Neuronal stem cell (in vitro differentiated cells): ENCODE data around the gene FAM110D.

Source experiments
- DNase-seq: peaks from one replicate; pipeline ENCODE4 v3.0.0-alpha.2; 2013; ENCODE audit warnings: low spot score
- H2AFZ ChIP-seq: one replicate; pipeline ENCODE4 v1.6.1; 2013; ENCODE audit warnings: mild to moderate bottlenecking, low read length, inconsistent platforms
- H2AK5ac ChIP-seq: 2 replicates; pipeline ENCODE4 v1.6.1; 2013; ENCODE audit warnings: low read depth, mild to moderate bottlenecking, inconsistent platforms, low read length, moderate library complexity, mixed read lengths
- H2BK120ac ChIP-seq: 2 replicates; pipeline ENCODE4 v1.6.1; 2013; ENCODE audit warnings: low read depth, mild to moderate bottlenecking, inconsistent platforms, low read length, moderate library complexity, mixed read lengths
- H2BK12ac ChIP-seq: one replicate; pipeline ENCODE4 v1.6.1; 2013; ENCODE audit warnings: low read length, inconsistent platforms
- H2BK15ac ChIP-seq: 2 replicates; pipeline ENCODE4 v1.6.1; 2013; ENCODE audit warnings: mild to moderate bottlenecking, low read length, inconsistent platforms, mixed read lengths
- H2BK5ac ChIP-seq: one replicate; pipeline ENCODE4 v1.6.1; 2013; ENCODE audit warnings: inconsistent platforms, mild to moderate bottlenecking, low read length, moderate library complexity
- H3K14ac ChIP-seq: one replicate; pipeline ENCODE4 v1.6.1; 2013; ENCODE audit warnings: low read length, inconsistent platforms
- H3K18ac ChIP-seq: 2 replicates; pipeline ENCODE4 v1.6.1; 2013; ENCODE audit warnings: low read length, inconsistent platforms
- H3K23ac ChIP-seq: 2 replicates; pipeline ENCODE4 v1.6.1; 2013; ENCODE audit warnings: low read depth, mild to moderate bottlenecking, mixed read lengths, low read length, inconsistent platforms; ENCODE audit not compliant: poor library complexity
- H3K27ac ChIP-seq: replicated peaks from 3 replicates; pipeline ENCODE4 v1.5.1; 2013; ENCODE audit warnings: low read length, inconsistent platforms
- H3K27me3 ChIP-seq, 3 experiments: 2 replicates each; pipeline ENCODE4 v1.6.1; 2013; ENCODE audit warnings: low read length in 3 of 3, mild to moderate bottlenecking in 2 of 3, inconsistent platforms in 1 of 3, low read depth in 1 of 3, mixed read lengths in 1 of 3, moderate library complexity in 1 of 3; ENCODE audit not compliant: control insufficient read depth in 3 of 3, insufficient read depth in 3 of 3
- H3K36me3 ChIP-seq, 2 donors: replicated peaks in 1 of 2; 2 replicates each; pipeline ENCODE4 v1.6.1; 2013; ENCODE audit warnings: low read length in 2 of 2; ENCODE audit not compliant: control insufficient read depth in 2 of 2, insufficient read depth in 2 of 2
- H3K4ac ChIP-seq: 2 replicates; pipeline ENCODE4 v1.6.1; 2013; ENCODE audit warnings: inconsistent platforms, mild to moderate bottlenecking, low read length, moderate library complexity
- H3K4me1 ChIP-seq, 2 donors: 1 replicate in 1 of 2; 2 replicates in 1 of 2; pipeline ENCODE4 v1.6.1; 2013; ENCODE audit warnings: low read length in 2 of 2, low read depth in 1 of 2; ENCODE audit not compliant: control insufficient read depth in 2 of 2, insufficient read depth in 1 of 2
- H3K4me2 ChIP-seq: one replicate; pipeline ENCODE4 v1.6.1; 2013; ENCODE audit warnings: mild to moderate bottlenecking, low read length, inconsistent platforms; ENCODE audit not compliant: insufficient read depth, poor library complexity, severe bottlenecking
- H3K4me3 ChIP-seq, 2 donors: 2 replicates each; pipeline ENCODE4 v1.5.1; 2013; ENCODE audit warnings: low read length in 2 of 2, mild to moderate bottlenecking in 2 of 2, inconsistent platforms in 1 of 2, moderate library complexity in 1 of 2
- H3K79me1 ChIP-seq: one replicate; pipeline ENCODE4 v1.6.1; 2013; ENCODE audit warnings: low read depth, mild to moderate bottlenecking, inconsistent platforms, low read length, moderate library complexity
- H3K9ac ChIP-seq: one replicate; pipeline ENCODE4 v1.6.1; 2013; ENCODE audit warnings: mild to moderate bottlenecking, low read depth, low read length, inconsistent platforms; ENCODE audit not compliant: poor library complexity
- H3K9me3 ChIP-seq, 2 donors: replicated peaks in 1 of 2; 2 replicates each; pipeline versions ENCODE3 to v1.6.1; 2013; ENCODE audit warnings: low read length in 2 of 2, mild to moderate bottlenecking in 2 of 2, inconsistent platforms in 1 of 2, low read depth in 1 of 2, mixed read lengths in 1 of 2, moderate library complexity in 1 of 2; ENCODE audit not compliant: control insufficient read depth in 2 of 2, insufficient read depth in 1 of 2
- H4K8ac ChIP-seq: one replicate; pipeline ENCODE4 v1.6.1; 2013; ENCODE audit warnings: low read depth, mild to moderate bottlenecking, inconsistent platforms, low read length, moderate library complexity
- H4K91ac ChIP-seq: one replicate; pipeline ENCODE4 v1.6.1; 2013; ENCODE audit warnings: low read length, low read depth, mild to moderate bottlenecking, inconsistent platforms; ENCODE audit not compliant: poor library complexity
- WGBS, 2 donors: extraction: QIAGEN DNeasy Blood & Tissue Kit; methylation state at CpG; one replicate each; pipeline ENCODE4 v1.1.7; 2013; ENCODE audit warnings: missing lambda C conversion rate in 2 of 2, mixed read lengths in 1 of 2; ENCODE audit not compliant: insufficient read length in 2 of 2, insufficient replicate concordance in 1 of 2; ENCODE audit errors: extremely low coverage in 2 of 2; 5-methylcytosine and 5-hydroxymethylcytosine counted together

The FAM110D gene

DNA sequence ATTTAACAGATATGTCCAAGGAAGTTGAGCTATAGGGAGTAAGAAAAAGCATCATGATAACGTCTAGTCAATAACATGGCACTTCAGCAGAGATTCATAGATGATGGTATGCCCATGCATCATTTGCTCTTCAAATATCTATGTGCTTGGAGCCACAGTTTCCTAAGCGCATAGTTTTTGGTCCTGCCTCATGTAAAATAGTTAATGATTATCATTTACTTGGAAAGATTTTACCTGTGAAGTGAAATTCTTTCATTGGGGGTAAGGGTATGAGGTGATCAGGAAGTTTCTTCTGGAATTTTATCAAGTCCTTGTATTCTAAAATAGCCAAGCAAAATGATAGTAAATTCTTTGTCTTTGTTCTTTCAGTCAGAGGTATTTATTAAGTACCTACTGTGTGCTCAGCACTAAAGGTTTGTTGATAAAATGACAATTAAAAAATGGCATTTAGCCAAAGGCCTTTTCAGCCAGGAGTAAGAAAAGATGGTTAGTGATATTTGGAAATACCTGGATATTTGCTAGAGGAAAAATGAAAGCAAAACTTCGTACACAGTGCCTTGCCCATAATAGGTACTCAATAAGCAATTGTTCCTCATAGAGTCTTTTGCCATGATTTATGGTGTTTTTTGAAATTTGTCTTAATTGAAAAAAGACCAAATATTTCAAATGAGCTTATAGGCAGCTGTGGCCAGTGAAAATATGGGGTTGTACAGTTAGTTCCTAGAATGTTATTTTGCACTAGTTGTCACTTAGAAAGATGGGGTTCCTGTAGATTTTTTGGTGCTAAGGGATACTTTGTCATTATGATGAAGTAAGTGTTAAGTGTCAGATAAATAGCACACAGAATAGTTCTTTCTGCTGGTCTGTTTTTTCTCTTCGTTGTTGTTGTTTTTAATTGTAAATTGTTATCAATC lies 34.2 kb upstream of the FAM110D start:
- Histone ChIP-seq H2AK5ac (no peak overlapping the region), H2BK5ac (no peak overlapping the region), H3K27ac (no peak overlapping the region), H3K4me3 (no peak overlapping the region), H3K23ac (no peak overlapping the region), H3K18ac (no peak overlapping the region), H3K9ac (no peak overlapping the region), H2BK12ac (no peak overlapping the region), H3K9me3 (no peaks in the 10 kb centered on the region), H3K4ac (no peak overlapping the region), H3K27me3 (no peaks in the 10 kb centered on the region), H4K91ac (no peak overlapping the region), H2BK15ac (no peak overlapping the region), H3K79me1 (no peaks in the 10 kb centered on the region), H4K8ac (no peak overlapping the region), H3K4me1 (no peaks in the 10 kb centered on the region), H3K4me2 (no peak overlapping the region), H3K36me3 (peaks cover 4 to 42% of the 10 kb centered on the region in 2 donors), H3K14ac (no peak overlapping the region), H2BK120ac (no peak overlapping the region), H2AFZ (no peak overlapping the region)
- no peak for DNase-seq
- WGBS, 2 donors, result no CpG with 5 or more reads among the region's 4 CpGs

DNA sequence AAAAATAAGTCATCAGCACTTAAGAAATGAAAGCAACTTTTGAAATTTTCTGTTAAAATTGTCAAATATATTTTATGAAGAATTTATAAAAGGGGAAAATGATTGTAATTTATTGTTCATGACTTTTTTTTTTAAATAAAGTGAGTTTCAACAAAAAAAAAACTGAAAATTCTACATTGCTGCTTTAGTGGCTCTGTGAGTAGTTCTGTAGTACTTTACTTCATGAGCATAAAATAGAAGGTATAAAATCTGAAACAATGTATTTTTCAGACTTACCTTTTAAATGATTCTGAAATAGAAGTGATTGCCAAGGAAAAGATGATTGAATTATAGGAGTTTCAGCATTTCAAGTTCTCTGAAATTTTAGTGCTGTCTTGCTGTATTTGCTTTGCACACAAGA lies 33.5 kb upstream of the FAM110D start:
- Histone ChIP-seq H3K9me3 (no peaks in the 10 kb centered on the region), H3K27ac (no peak overlapping the region), H2BK12ac (no peak overlapping the region)

DNA sequence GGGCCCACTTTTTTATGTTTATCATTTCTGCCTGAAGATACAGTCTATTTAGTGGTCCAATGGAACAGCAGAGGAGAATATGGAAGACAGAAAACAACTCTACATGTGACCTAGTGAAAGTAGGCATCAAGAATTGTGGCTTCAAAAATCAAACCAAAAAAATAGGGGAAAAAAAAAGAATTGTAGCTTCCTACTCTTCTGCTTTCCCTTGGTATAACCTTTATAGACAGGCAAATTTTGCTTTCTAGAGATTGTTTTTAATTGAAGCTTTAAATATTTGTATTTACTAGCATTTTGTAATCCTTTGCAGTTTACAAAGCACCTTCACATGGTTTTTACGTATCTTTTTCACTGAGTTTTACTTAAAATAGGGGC lies 32.9 kb upstream of the FAM110D start:
- H3K9me3 ChIP-seq, result no peaks in the 10 kb centered on the region
- no peak overlapping the region for H2BK5ac ChIP-seq
- H3K36me3 ChIP-seq, result peaks cover 4 to 33% of the 10 kb centered on the region in 2 donors
- no peak overlapping the region for H3K18ac ChIP-seq
- no peak overlapping the region for H3K23ac ChIP-seq
- H2BK15ac ChIP-seq, result no peak overlapping the region
- H3K4me1 ChIP-seq, result no peaks in the 10 kb centered on the region
- H3K27ac ChIP-seq, result no peak overlapping the region
- no peak overlapping the region for H2AK5ac ChIP-seq
- H3K4me2 ChIP-seq, result no peak overlapping the region
- H3K4me3 ChIP-seq, result no peak overlapping the region
- no peak overlapping the region for H3K4ac ChIP-seq
- H3K14ac ChIP-seq, result no peak overlapping the region
- no peaks in the 10 kb centered on the region for H3K27me3 ChIP-seq
- H2BK12ac ChIP-seq, result no peak overlapping the region
- H3K9ac ChIP-seq, result no peak overlapping the region
- no CpG with 5 or more reads among the region's 1 CpG for WGBS, 2 donors
- no peak overlapping the region for H2BK120ac ChIP-seq
- no peak overlapping the region for H2AFZ ChIP-seq
- H4K91ac ChIP-seq, result no peak overlapping the region
- no peak overlapping the region for H4K8ac ChIP-seq
- no peaks in the 10 kb centered on the region for H3K79me1 ChIP-seq
- no peak for DNase-seq

More for the DNA sequence above, 33.5 kb upstream of the FAM110D start:
- no peak overlapping the region for H4K8ac ChIP-seq
- no peak for DNase-seq
- H3K79me1 ChIP-seq, result no peaks in the 10 kb centered on the region
- H4K91ac ChIP-seq, result no peak overlapping the region
- H3K23ac ChIP-seq, result no peak overlapping the region
- H3K4me2 ChIP-seq, result no peak overlapping the region
- no peak overlapping the region for H3K9ac ChIP-seq
- no peak overlapping the region for H2BK5ac ChIP-seq
- no peak overlapping the region for H3K18ac ChIP-seq
- H3K14ac ChIP-seq, result no peak overlapping the region
- H2AFZ ChIP-seq, result no peak overlapping the region
- no peak overlapping the region for H3K4me3 ChIP-seq
- no peaks in the 10 kb centered on the region for H3K27me3 ChIP-seq
- no peak overlapping the region for H2BK120ac ChIP-seq
- no peak overlapping the region for H3K4ac ChIP-seq
- no peaks in the 10 kb centered on the region for H3K4me1 ChIP-seq
- peaks cover 4 to 35% of the 10 kb centered on the region in 2 donors for H3K36me3 ChIP-seq
- no peak overlapping the region for H2AK5ac ChIP-seq
- H2BK15ac ChIP-seq, result no peak overlapping the region

DNA sequence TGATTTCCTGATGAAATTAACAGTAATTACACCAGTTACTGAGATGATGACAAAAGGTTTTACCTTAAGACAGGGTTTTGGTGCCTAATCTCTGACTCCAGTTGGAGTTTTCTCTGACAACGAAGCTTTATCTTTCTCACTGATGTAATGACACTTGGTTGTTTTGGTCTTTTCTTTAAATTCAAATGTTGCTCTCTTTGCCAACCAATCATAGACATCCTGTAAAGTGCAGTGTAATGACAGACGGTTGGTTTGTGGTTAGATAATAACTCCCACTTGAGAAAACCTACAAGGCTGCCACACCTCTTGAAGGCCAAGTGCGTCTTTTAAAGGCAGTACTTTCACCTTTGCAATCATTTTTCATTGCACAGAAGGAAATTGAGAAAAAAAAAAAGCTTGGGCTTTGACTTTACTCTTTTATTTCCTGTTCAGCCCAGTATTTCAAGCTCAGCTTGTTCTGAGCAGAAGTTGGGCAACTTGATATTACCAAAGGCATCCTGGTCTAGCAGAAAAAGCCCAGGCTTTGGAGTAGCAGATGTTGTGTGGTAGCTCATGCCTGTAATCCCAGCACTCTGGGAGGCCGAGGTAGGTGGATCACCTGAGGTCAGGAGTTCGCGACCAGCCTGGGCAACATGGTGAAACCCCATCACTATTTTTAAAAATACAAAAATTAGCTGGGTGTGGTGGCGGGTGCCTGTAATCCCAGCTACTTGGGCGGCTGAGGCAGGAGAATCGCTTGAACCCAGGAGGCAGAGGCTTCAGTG lies 32.4 kb upstream of the FAM110D start:
- no peak overlapping the region for H2AK5ac ChIP-seq
- no peak overlapping the region for H3K18ac ChIP-seq
- H2BK120ac ChIP-seq, result no peak overlapping the region
- H4K91ac ChIP-seq, result no peak overlapping the region
- no peak overlapping the region for H2BK15ac ChIP-seq
- no peak overlapping the region for H2BK5ac ChIP-seq
- no peak overlapping the region for H3K4me3 ChIP-seq
- no peaks in the 10 kb centered on the region for H3K27me3 ChIP-seq
- no peak overlapping the region for H3K23ac ChIP-seq
- no peaks in the 10 kb centered on the region for H3K4me1 ChIP-seq
- H3K14ac ChIP-seq, result no peak overlapping the region
- no peak for DNase-seq
- no peaks in the 10 kb centered on the region for H3K9me3 ChIP-seq
- H3K27ac ChIP-seq, result no peak overlapping the region
- H4K8ac ChIP-seq, result no peak overlapping the region
- no peak overlapping the region for H2BK12ac ChIP-seq
- H3K4ac ChIP-seq, result no peak overlapping the region
- WGBS, 2 donors, result no CpG with 5 or more reads among the region's 9 CpGs
- H3K36me3 ChIP-seq, result peaks cover 2 to 29% of the 10 kb centered on the region in 2 donors
- H3K4me2 ChIP-seq, result no peak overlapping the region
- H3K9ac ChIP-seq, result no peak overlapping the region
- no peaks in the 10 kb centered on the region for H3K79me1 ChIP-seq
- no peak overlapping the region for H2AFZ ChIP-seq
